HG02678 (cell line): ENCODE measurements around the gene CALY.
A peak's percentile ranks its signal among the peaks of the same experiment; 100 is the strongest.

ENCODE experiments used
- ATAC-seq: cut with Tn5 transposase; IDR thresholded peaks from one replicate; pipeline ENCODE4 v1.9.1; 2021; ENCODE audit warnings: mild to moderate bottlenecking, moderate library complexity; ENCODE audit not compliant: unreplicated experiment

The CALY gene

GRCh38 chr10:133314911-133315310, 21.8 kb downstream of the CALY start:
- no peak for ATAC-seq

DNA sequence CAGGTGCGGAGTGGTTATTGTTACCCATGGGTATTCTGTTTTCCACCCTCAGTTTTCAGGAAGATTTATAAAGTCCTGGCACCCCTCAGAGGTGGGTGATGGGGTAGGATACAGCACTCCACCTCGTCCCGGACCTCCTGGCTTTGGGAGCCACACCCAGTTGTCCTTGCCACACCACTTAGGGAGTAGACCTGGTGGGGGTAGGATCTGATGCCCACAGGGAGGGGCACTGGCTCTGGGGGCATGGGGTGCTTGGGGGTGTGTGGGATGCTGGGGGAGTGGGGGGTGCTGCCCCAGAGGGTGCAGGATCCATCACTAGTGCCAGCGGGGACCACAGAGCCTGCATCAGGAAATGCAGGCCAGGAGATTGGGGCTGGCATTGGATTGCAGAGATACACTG, 23.5 kb downstream of the CALY start:
- no peak for ATAC-seq

DNA sequence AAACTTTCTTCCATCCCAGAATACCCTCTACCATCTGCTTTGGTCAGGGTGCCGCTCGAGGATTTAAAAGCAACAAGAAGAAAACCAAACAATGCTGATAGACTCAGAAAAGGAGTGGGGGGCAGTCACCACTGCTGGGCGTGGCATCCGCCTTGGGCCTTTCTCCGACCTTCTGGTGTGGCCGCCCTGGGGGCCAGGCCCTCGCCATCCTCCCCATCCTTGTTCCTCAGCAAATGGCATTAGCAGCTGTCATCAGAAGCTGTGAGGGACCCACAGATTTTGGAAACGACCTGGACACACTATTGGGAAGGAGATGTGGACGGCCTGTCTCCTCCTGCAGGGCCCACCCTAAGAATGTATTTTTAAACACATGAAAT, 23.9 kb downstream of the CALY start:
- no peak for ATAC-seq

- no peak for ATAC-seq
These were observed 24.5 kb downstream of the CALY start for GRCh38 chr10:133312016-133312768.

DNA sequence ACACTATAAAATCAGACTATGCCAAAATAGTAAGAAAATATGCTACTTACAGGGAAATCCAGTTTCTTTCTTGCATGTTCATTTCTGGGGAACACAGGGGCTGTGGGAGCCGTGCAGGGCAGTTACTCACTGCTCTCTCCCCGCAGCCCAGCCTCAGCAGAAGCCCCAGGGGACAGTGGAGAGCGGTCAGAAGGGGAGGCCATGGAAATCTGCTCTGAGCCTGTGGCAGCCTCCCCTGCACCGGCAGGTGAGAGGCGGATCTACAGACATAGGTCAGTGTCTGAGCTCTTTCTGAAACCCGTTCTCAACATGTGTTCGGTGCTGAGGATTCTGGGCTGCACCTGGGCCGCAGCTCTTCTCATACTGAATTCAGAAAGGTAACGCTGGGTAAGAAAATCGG, 25.1 kb downstream of the CALY start:
- no peak for ATAC-seq

GRCh38 chr10:133310789-133311188, 25.9 kb downstream of the CALY start:
- no peak for ATAC-seq

GRCh38 chr10:133310399-133310755, 26.3 kb downstream of the CALY start:
- no peak for ATAC-seq

DNA sequence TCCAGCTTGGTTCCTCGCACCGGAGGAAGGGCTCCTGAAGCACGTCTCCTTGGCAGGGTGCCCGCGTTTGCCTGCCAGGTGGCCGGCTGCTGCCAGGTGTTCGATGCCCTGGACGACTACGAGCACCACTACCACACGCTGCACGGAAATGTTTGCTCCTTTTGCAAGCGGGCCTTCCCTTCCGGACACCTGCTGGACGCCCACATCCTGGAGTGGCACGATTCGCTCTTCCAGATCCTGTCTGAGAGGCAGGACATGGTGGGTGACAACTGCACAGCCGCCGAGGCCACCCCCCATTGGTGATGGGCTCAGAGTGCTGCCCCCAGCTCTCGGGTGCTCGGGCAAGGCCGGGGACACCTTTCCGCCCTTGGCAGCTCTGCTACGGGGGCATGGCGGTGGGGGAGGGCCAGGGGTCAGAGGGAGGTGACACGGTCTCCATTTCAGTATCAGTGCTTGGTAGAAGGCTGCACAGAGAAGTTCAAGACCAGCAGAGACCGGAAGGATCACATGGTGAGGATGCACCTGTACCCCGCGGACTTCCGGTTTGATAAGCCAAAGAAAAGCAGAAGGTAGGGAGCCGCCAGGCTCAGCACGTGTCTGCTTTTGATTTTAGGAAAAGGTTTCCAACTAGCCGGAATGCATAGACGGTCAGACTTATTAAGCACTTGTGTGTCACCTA, 26.8 kb downstream of the CALY start:
- no peak for ATAC-seq

DNA sequence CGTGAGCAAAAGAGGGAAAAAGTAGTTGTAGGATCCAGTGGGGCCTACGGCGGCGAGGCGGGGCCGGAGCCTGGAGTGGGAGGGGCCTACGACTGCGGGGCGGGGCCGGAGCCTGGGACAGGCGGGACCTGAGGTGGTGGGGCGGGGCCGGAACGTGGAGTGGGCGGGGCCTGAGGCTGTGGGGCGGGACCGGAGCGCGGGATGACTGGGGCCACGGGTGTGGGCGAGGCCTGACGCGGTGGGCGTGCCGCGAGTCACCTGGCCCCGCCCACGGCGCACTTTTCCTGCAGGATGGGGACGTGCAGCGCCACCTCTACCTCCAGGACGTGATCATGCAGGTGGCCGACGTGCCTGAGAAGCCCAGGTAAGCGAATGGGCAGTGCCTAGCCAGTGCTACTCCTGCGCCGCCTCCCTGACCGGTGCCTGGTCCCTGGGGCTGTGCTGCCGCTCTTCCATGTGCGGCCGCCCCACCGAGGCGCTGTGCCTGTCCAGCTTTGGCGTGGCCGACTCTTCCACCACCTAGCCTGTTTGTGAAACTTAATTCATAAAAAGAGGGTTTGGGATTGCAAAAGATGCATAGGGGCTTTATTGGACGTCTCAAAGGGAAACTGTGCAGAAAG, 27.5 kb downstream of the CALY start:
- peak; percentile 68 for ATAC-seq

- peak; percentile 82 for ATAC-seq
These were observed 28.1 kb downstream of the CALY start, which contains the start of the genes TUBGCP2 and ZNF511 for GRCh38 chr10:133308421-133309099. Gene TUBGCP2, minus strand, starts transcription at chr10:133308872. Its CDS starts 5,931 bp downstream, at chr10:133302941. Gene ZNF511, plus strand, starts transcription at chr10:133308914. Its CDS starts 30 bp downstream, at chr10:133308944.

GRCh38 chr10:133307776-133308420, 28.8 kb downstream of the CALY start:
- peak; percentile 35 for ATAC-seq

- no peak for ATAC-seq
These were observed 29.7 kb downstream of the CALY start for GRCh38 chr10:133306941-133307379.

- no peak for ATAC-seq
These were observed 30.6 kb downstream of the CALY start for GRCh38 chr10:133306097-133306476.

DNA sequence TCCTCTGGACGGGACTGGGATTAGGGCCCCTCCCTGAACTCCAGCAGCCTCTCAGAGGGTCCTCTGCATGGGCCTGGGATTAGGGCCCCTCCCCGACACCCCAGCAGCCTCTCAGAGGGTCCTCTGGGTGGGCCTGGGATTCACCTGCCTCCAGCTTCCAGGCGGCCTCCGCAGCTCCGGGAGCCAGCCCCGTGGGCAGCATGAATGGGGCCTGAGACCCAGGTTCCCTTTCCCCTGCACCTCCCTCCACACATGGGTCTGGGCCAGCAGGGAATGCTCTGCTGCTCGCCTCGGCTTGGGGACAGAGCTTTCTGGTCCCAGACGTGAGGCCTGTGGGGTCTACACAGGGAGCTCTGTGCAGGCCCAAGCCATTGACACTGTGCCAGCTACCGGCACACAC, 33.5 kb downstream of the CALY start:
- no peak for ATAC-seq

- no peak for ATAC-seq
These were observed 34.5 kb downstream of the CALY start for GRCh38 chr10:133302230-133302629.

DNA sequence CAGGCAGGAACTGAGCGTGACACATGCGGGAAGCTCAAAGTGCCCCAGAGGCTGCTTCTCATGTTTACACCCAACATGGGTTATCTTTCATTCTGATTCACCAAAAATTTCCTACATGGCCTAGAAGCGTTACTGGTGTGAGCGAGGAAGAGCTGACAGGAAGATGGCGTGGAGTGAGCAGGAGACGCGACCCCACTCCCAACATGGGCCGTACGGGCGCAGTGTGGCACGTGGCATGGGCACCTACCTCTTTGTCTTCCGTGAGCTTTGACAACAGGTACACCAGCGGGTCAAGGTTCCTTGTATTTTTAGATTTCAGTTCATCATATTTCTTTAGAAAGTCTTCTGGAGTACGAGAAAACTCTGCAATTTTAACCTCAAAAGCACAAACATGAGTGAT, 37.0 kb downstream of the CALY start:
- ATAC-seq = no peak

GRCh38 chr10:133299224-133299623, 37.5 kb downstream of the CALY start:
- ATAC-seq = no peak

GRCh38 chr10:133298466-133298865, 38.2 kb downstream of the CALY start:
- ATAC-seq = no peak

GRCh38 chr10:133297504-133297903, 39.2 kb downstream of the CALY start:
- ATAC-seq = no peak

GRCh38 chr10:133295426-133296320, 41.0 kb downstream of the CALY start:
- no peak for ATAC-seq
